SJCRH30 (cell line): ENCODE measurements around the gene GRK5. TPM values are rescaled to one million over a fixed set of nuclear protein-coding genes. Genes with fewer than 3 reads are reported as not detected.

Experiments
- total RNA-seq: library from RNA; depleted of rRNA; stranded (reverse); fragments of >200 nt; shearing (Covaris generic); gene quantifications from 2 replicates; pipeline ENCODE4 v1.2.3, GENCODE V29; 2014; rRNA removed

The GRK5 gene
- total RNA-seq, 1 experiment from 2014 or later: 4.4 TPM

Other genes starting within 250 kb of the GRK5 start
- 54.2 and 59.4 TPM in 2 replicates for gene NANOS1, start 177.9 kb upstream of the GRK5 start, total RNA-seq
- 170 and 192 TPM in 2 replicates for gene EIF3A, start 126.8 kb upstream of the GRK5 start, total RNA-seq
- gene DENND10, start 103.5 kb upstream of the GRK5 start, total RNA-seq: 40.5 and 42.1 TPM in 2 replicates
- 31.4 and 32.1 TPM in 2 replicates for gene SFXN4, start 41.9 kb upstream of the GRK5 start, total RNA-seq
- 235 and 239 TPM in 2 replicates for gene PRDX3, start 28.8 kb upstream of the GRK5 start, total RNA-seq